GM12878 (cell line): ENCODE data around the gene PGLYRP4.

ENCODE experiments used
- FOS ChIP-seq: IDR thresholded peaks from 3 replicates; pipeline ENCODE4 v1.6.1; 2011; ENCODE audit warnings: borderline replicate concordance; ENCODE audit not compliant: insufficient read length; ENCODE audit errors: extremely low read depth
- TF ChIP-seq, protein P1 (sequence below): IDR thresholded peaks from 2 replicates; pipeline ENCODE4 v1.6.1; 2012; ENCODE audit warnings: low read depth, low read length, improper control_type of control experiment

DNA sequence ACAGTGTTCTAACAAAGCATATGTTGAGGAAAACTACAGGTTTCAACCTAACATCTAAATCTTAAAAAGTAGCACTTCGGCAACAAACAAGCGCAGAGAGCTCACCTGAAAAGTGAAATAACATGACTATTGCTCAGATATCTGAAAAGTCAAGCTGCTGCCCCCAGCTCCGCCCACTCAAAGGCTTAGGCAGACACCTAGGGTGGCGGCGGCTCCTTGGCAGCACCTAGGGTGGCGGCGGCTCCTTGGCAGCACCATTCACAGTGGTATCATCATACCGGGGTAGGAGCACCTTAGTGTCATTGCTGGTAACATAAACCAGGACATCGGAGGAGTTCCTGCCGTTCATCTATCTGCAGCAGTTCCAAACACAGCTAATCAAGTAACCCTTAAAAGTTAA, 30.9 kb upstream of the PGLYRP4 start:
- TF ChIP-seq FOS, result no peak
- TF ChIP-seq, protein P1, sequence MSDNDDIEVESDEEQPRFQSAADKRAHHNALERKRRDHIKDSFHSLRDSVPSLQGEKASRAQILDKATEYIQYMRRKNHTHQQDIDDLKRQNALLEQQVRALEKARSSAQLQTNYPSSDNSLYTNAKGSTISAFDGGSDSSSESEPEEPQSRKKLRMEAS, result no peak
